ENCODE data around the gene SIRT6.

- TF ChIP-seq CTCF (tag by site-specific recombination; IDR thresholded peaks at IDR 0.05) (no peak), REST (tag by site-specific recombination; IDR thresholded peaks at IDR 0.05) (no peak), ZNF530 (tag by site-specific recombination; IDR thresholded peaks at IDR 0.05; ENCODE audit: low read depth) (no peak), KLF16 (tag by site-specific recombination; IDR thresholded peaks at IDR 0.05) (no peak)
These were observed 14.9 kb upstream of the SIRT6 start for GRCh38 chr19:4197228-4197624.

All from HEK293 (cell line).